Right renal cortex interstitium (tissue), 3 donors: ENCODE results near the gene SERPINE1. TPM values are rescaled to one million over a fixed set of nuclear protein-coding genes. Genes with fewer than 3 reads are reported as not detected.

Experiments
- DNase-seq, 3 donors: peaks; one replicate each; pipeline ENCODE4 v3.0.0-alpha.2; 2013; ENCODE audit warnings: low read depth in 3 of 3, low spot score in 2 of 3
- polyA plus RNA-seq, 3 donors: library from polyadenylated mRNA; unstranded; fragments of 120-200 nt; gene quantifications; one replicate each; pipeline ENCODE4 v1.2.1, GENCODE V29; 2013; ENCODE audit not compliant: insufficient read length in 3 of 3

The SERPINE1 gene
- polyA plus RNA-seq, 3 donors = 0.89 to 1.2 (median 1.1) TPM

- DNase-seq = no peak
Measured at GRCh38 chr7:101185258-101185839, 58.4 kb downstream of the SERPINE1 start.

DNA sequence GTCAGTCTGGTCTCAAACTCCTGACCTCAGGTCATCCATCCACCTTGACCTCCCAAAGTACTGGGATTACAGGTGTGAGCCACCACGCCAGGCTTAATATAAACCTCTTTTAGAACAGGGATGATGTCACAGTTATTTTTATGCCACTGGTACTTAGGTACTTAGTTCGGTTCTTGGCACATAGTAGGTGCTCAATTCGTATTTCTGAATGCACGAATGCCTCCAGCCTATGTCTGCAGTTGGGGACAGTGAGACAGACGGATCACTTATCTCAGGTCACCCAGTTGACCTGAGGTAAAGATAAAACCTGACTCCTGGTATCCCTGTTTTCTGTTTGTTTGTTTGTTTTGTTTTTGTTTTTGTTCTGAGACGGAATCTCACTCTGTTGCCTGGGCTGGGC is 59.3 kb downstream of the SERPINE1 start:
- no peak for DNase-seq

- no peak for DNase-seq
Measured at GRCh38 chr7:101186844-101187428, 60.0 kb downstream of the SERPINE1 start.

Other genes with a start within 250 kb of the SERPINE1 start
- gene UFSP1, start 237.4 kb upstream of the SERPINE1 start, polyA plus RNA-seq = 1 to 10 TPM in 2 of 3 donors, under 1 TPM in 1; 0.96 to 2.3 (median 1.9) TPM
- gene ACHE, start 231.2 kb upstream of the SERPINE1 start, polyA plus RNA-seq = 1 to 10 TPM; 3.2 to 3.7 (median 3.2) TPM
- gene MUC3A, start 177.6 kb upstream of the SERPINE1 start, polyA plus RNA-seq = under 1 TPM; 0.25 to 0.71 (median 0.43) TPM
- under 1 TPM in 1 of 3 donors, not detected in 2; 0.42 TPM for gene MUC12, start 157.5 kb upstream of the SERPINE1 start, polyA plus RNA-seq
- gene MUC17, start 107.0 kb upstream of the SERPINE1 start, polyA plus RNA-seq = not detected
- 10 to 100 TPM; 15.5 to 16.3 (median 16.2) TPM for gene TRIM56, start 41.6 kb upstream of the SERPINE1 start, polyA plus RNA-seq
- 10 to 100 TPM; 72.1 to 82.5 (median 76.9) TPM for gene AP1S1, start 27.4 kb downstream of the SERPINE1 start, polyA plus RNA-seq
- gene VGF, start 38.5 kb downstream of the SERPINE1 start, polyA plus RNA-seq = under 1 TPM; 0.07 to 0.21 (median 0.08) TPM
- not detected for gene NAT16, start 53.2 kb downstream of the SERPINE1 start, polyA plus RNA-seq
- under 1 TPM; 0.12 to 0.96 (median 0.60) TPM for gene MOGAT3, start 73.9 kb downstream of the SERPINE1 start, polyA plus RNA-seq
- 10 to 100 TPM; 41.6 to 42.5 (median 42.4) TPM for gene PLOD3, start 90.5 kb downstream of the SERPINE1 start, polyA plus RNA-seq
- gene ZNHIT1, start 91.1 kb downstream of the SERPINE1 start, polyA plus RNA-seq = 10 to 100 TPM; 48.6 to 55.2 (median 52.8) TPM
- gene CLDN15, start 110.7 kb downstream of the SERPINE1 start, polyA plus RNA-seq = 1 to 10 TPM; 7.3 to 8.3 (median 7.4) TPM
- gene FIS1, start 118.0 kb downstream of the SERPINE1 start, polyA plus RNA-seq = 100 to 1,000 TPM; 148 to 176 (median 150) TPM
- gene IFT22, start 194.7 kb downstream of the SERPINE1 start, polyA plus RNA-seq = 10 to 100 TPM; 71.7 to 79.5 (median 78.0) TPM
- 10 to 100 TPM; 20.8 to 22.8 (median 21.3) TPM for gene COL26A1, start 235.8 kb downstream of the SERPINE1 start, polyA plus RNA-seq